H9 (cell line): ENCODE results near the gene TRPM1. TPM values are rescaled to one million over a fixed set of nuclear protein-coding genes. Genes with fewer than 3 reads are reported as not detected.

Experiments
- DNase-seq: peaks from one replicate; pipeline ENCODE4 v3.0.0-alpha.2; 2017
- H2AFZ ChIP-seq: one replicate; pipeline ENCODE4 v1.6.1; 2013; ENCODE audit warnings: mild to moderate bottlenecking, low read length, control low read depth, moderate library complexity
- H2AK5ac ChIP-seq: 2 replicates; pipeline ENCODE4 v1.6.1; 2013; ENCODE audit warnings: low read length, control low read depth, mixed read lengths; ENCODE audit not compliant: insufficient read length
- H2BK120ac ChIP-seq: one replicate; pipeline ENCODE4 v1.6.1; 2013; ENCODE audit warnings: low read depth, mild to moderate bottlenecking, low read length, control low read depth, inconsistent platforms; ENCODE audit not compliant: poor library complexity, severe bottlenecking
- H2BK12ac ChIP-seq: 2 replicates; pipeline ENCODE4 v1.6.1; 2013; ENCODE audit warnings: low read length, control low read depth, mixed read lengths, low read depth; ENCODE audit not compliant: insufficient read length
- H2BK15ac ChIP-seq: 2 replicates; pipeline ENCODE4 v1.6.1; 2013; ENCODE audit warnings: low read depth, low read length, control low read depth
- H2BK20ac ChIP-seq: one replicate; pipeline ENCODE4 v1.6.1; 2013; ENCODE audit warnings: low read depth, mild to moderate bottlenecking, low read length, control low read depth, inconsistent platforms; ENCODE audit not compliant: poor library complexity, severe bottlenecking
- H2BK5ac ChIP-seq: 2 replicates; pipeline ENCODE4 v1.6.1; 2013; ENCODE audit warnings: low read length, control low read depth, mixed read lengths; ENCODE audit not compliant: insufficient read length
- H3K14ac ChIP-seq: 2 replicates; pipeline ENCODE4 v1.6.1; 2013; ENCODE audit warnings: low read length, control low read depth; ENCODE audit not compliant: insufficient read depth
- H3K18ac ChIP-seq: 2 replicates; pipeline ENCODE4 v1.6.1; 2013; ENCODE audit warnings: low read depth, mild to moderate bottlenecking, mixed read lengths, low read length, control low read depth; ENCODE audit not compliant: insufficient read length
- H3K23ac ChIP-seq: 2 replicates; pipeline ENCODE4 v1.6.1; 2013; ENCODE audit warnings: low read length, control low read depth, mixed read lengths, low read depth; ENCODE audit not compliant: insufficient read length
- H3K23me2 ChIP-seq: 2 replicates; pipeline ENCODE4 v1.6.1; 2013; ENCODE audit warnings: low read depth, mild to moderate bottlenecking, mixed read lengths, low read length, control low read depth; ENCODE audit not compliant: insufficient read length, poor library complexity, severe bottlenecking
- H3K27ac ChIP-seq: 2 replicates; pipeline ENCODE4 v1.5.1; 2013; ENCODE audit warnings: low read length, control low read depth, mixed read lengths, low read depth; ENCODE audit not compliant: insufficient read length
- H3K27me3 ChIP-seq: 2 replicates; pipeline ENCODE4 v1.6.1; 2013; ENCODE audit warnings: low read length, control low read depth, inconsistent platforms; ENCODE audit not compliant: insufficient read depth
- H3K4ac ChIP-seq: 2 replicates; pipeline ENCODE4 v1.6.1; 2013; ENCODE audit warnings: low read depth, mild to moderate bottlenecking, control low read depth, inconsistent platforms, low read length, moderate library complexity
- H3K4me1 ChIP-seq: 2 replicates; pipeline ENCODE4 v1.6.1; 2013; ENCODE audit warnings: low read length, control low read depth, inconsistent platforms; ENCODE audit not compliant: insufficient read depth
- H3K4me2 ChIP-seq: 2 replicates; pipeline ENCODE4 v1.6.1; 2013; ENCODE audit warnings: low read length, control low read depth, mixed read lengths; ENCODE audit not compliant: insufficient read length, insufficient read depth
- H3K56ac ChIP-seq: 2 replicates; pipeline ENCODE4 v1.6.1; 2013; ENCODE audit warnings: low read depth, mild to moderate bottlenecking, mixed read lengths, low read length, control low read depth; ENCODE audit not compliant: insufficient read length
- H3K79me1 ChIP-seq: 2 replicates; pipeline ENCODE4 v1.6.1; 2013; ENCODE audit warnings: low read depth, mild to moderate bottlenecking, moderate library complexity, low read length, control low read depth, inconsistent platforms; ENCODE audit not compliant: insufficient read depth, poor library complexity, severe bottlenecking
- H3K79me2 ChIP-seq: 2 replicates; pipeline ENCODE4 v1.6.1; 2013; ENCODE audit warnings: low read length, control low read depth, inconsistent platforms; ENCODE audit not compliant: insufficient read depth
- H3K9ac ChIP-seq: 2 replicates; pipeline ENCODE4 v1.6.1; 2013; ENCODE audit warnings: low read length, control low read depth, mixed read lengths; ENCODE audit not compliant: insufficient read length; ENCODE audit errors: extremely low read depth
- H3K9me3 ChIP-seq: one replicate; pipeline ENCODE4 v1.6.1; 2013; ENCODE audit warnings: low read depth, low read length, inconsistent platforms; ENCODE audit not compliant: control insufficient read depth
- H3T11ph ChIP-seq: one replicate; pipeline ENCODE4 v1.6.1; 2013; ENCODE audit warnings: mild to moderate bottlenecking, low read length, control low read depth, inconsistent platforms
- H4K20me1 ChIP-seq: one replicate; pipeline ENCODE4 v1.6.1; 2013; ENCODE audit not compliant: control insufficient read depth, insufficient read length, insufficient read depth
- H4K5ac ChIP-seq: 2 replicates; pipeline ENCODE4 v1.6.1; 2013; ENCODE audit warnings: low read depth, mild to moderate bottlenecking, mixed read lengths, low read length, control low read depth; ENCODE audit not compliant: insufficient read length
- H4K8ac ChIP-seq: replicated peaks from 2 replicates; pipeline ENCODE4 v1.6.1; 2013; ENCODE audit warnings: low read length, control low read depth, mixed read lengths, low read depth; ENCODE audit not compliant: insufficient read length
- H4K91ac ChIP-seq: 2 replicates; pipeline ENCODE4 v1.6.1; 2013; ENCODE audit warnings: low read depth, mild to moderate bottlenecking, moderate library complexity, mixed read lengths, low read length, control low read depth; ENCODE audit not compliant: insufficient read length
- H3K27ac Mint-ChIP-seq, 3 experiments: 2 replicates in 2 of 3; 3 replicates in 1 of 3; pipeline ENCODE4 v1.8.0; 2020 to 2021; ENCODE audit warnings: mixed read lengths in 3 of 3, mild to moderate bottlenecking in 1 of 3, moderate library complexity in 1 of 3
- H3K27me3 Mint-ChIP-seq: 2 replicates; pipeline ENCODE4 v1.8.0; 2021; ENCODE audit warnings: low read depth, mild to moderate bottlenecking, moderate library complexity, mixed read lengths
- H3K36me3 Mint-ChIP-seq, 3 experiments: 2 replicates in 2 of 3; 3 replicates in 1 of 3; pipeline ENCODE4 v1.8.0; 2020 to 2021; ENCODE audit warnings: low read depth in 3 of 3, mixed read lengths in 3 of 3; ENCODE audit not compliant: insufficient read depth in 1 of 3
- H3K4me1 Mint-ChIP-seq, 2 experiments: 2 replicates each; pipeline ENCODE4 v1.8.0; 2020; ENCODE audit warnings: mixed read lengths in 2 of 2
- H3K4me3 Mint-ChIP-seq, 2 experiments: 2 replicates in 1 of 2; 3 replicates in 1 of 2; pipeline ENCODE4 v1.8.0; 2020 to 2021; ENCODE audit warnings: mild to moderate bottlenecking in 2 of 2, mixed read lengths in 2 of 2, moderate library complexity in 1 of 2
- H3K9me3 Mint-ChIP-seq, 2 experiments: 2 replicates in 1 of 2; 3 replicates in 1 of 2; pipeline ENCODE4 v1.8.0; 2020; ENCODE audit warnings: mild to moderate bottlenecking in 2 of 2, mixed read lengths in 2 of 2, moderate library complexity in 1 of 2
- CTCF ChIP-seq: fragments of 200-600 bp; sonication (generic); conservative IDR thresholded peaks from 3 replicates; pipeline ENCODE4 v1.8.0; 2021; ENCODE audit warnings: antibody characterized with exemption, mild to moderate bottlenecking
- WGBS: extraction: QIAGEN DNeasy Blood & Tissue Kit; methylation state at CpG from one replicate; pipeline ENCODE4 v1.1.7; 2013; ENCODE audit warnings: missing lambda C conversion rate, low lambda C conversion rate, mixed read lengths; ENCODE audit not compliant: insufficient read length; ENCODE audit errors: extremely low coverage; 5-methylcytosine and 5-hydroxymethylcytosine counted together
- total RNA-seq: library from RNA; stranded (reverse); gene quantifications from 2 replicates; pipeline ENCODE4 v1.2.1, GENCODE V29; 2021

Gene TRPM1
- total RNA-seq, 1 experiment from 2014 or later, result not detected

DNA sequence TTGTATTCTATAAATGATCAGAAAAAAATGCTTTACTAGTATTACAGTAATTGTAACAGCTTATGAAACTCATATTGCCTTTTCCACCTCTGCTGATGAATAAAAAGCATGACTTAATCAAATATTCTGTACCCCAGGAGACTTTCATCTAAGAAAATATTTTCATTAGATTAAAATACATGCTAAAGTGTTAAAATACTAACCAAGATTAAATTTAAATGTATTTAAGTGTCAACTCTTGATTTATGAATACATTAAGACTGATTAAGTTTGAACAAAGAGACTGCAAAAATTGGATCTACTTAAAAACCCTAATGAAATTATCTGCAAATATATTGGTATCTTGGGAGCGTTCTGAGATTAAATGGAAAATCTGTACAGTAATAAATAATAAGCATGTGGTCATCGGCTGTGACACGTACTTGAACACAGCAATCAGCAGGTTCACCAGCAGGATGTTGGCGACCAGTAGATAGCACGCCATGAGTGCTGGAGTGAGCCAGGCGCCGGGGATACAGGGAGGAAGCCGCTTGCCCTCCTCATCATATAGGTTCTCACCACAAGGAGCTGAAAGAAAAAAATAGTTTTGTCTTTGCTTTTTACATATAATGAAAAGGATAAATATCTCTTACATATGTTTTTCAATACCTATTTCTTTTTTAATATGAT lies 73.5 kb downstream of the TRPM1 start:
- H3K4me1 Mint-ChIP-seq, result peaks cover 28 to 29% of the 10 kb centered on the region in 2 experiments
- H3K9me3 Mint-ChIP-seq, result no peaks in the 10 kb centered on the region
- TF ChIP-seq CTCF, result no peak
- H3K4me3 Mint-ChIP-seq, result no peak overlapping the region
- WGBS, result no CpG with 5 or more reads among the region's 8 CpGs
- no peak overlapping the region for H4K8ac ChIP-seq
- H3K4me1 ChIP-seq, result peaks cover 7% of the 10 kb centered on the region; the same call in 1 of the 2 replicates
- no peaks in the 10 kb centered on the region for H3K79me1 ChIP-seq
- H3K23ac ChIP-seq, result no peak overlapping the region
- no peaks in the 10 kb centered on the region; the same call in 1 of the 2 replicates for H3K27me3 Mint-ChIP-seq
- no peak overlapping the region for H3K27ac ChIP-seq
- no peak for DNase-seq
- no peaks in the 10 kb centered on the region for H3K27me3 ChIP-seq
- H2BK12ac ChIP-seq, result no peak overlapping the region
- no peak overlapping the region for H3K27ac Mint-ChIP-seq
- no peak overlapping the region for H3K14ac ChIP-seq
- H2BK120ac ChIP-seq, result no peak overlapping the region
- H3K79me2 ChIP-seq, result no peaks in the 10 kb centered on the region
- H3K9ac ChIP-seq, result no peak overlapping the region
- no peak overlapping the region for H2AK5ac ChIP-seq
- H2AFZ ChIP-seq, result no peak overlapping the region
- H3T11ph ChIP-seq, result no peak overlapping the region
- H2BK5ac ChIP-seq, result no peak overlapping the region
- H2BK20ac ChIP-seq, result no peak overlapping the region
- H4K5ac ChIP-seq, result no peak overlapping the region
- H3K36me3 Mint-ChIP-seq, result no peaks in the 10 kb centered on the region
- H4K20me1 ChIP-seq, result no peaks in the 10 kb centered on the region
- H3K23me2 ChIP-seq, result no peaks in the 10 kb centered on the region
- H2BK15ac ChIP-seq, result no peak overlapping the region
- H4K91ac ChIP-seq, result no peak overlapping the region
- H3K56ac ChIP-seq, result no peak overlapping the region
- H3K9me3 ChIP-seq, result no peaks in the 10 kb centered on the region
- H3K4ac ChIP-seq, result no peak overlapping the region
- H3K18ac ChIP-seq, result no peak overlapping the region
- H3K4me2 ChIP-seq, result no peak overlapping the region
